HG03342 (cell line): ENCODE results near the gene RAB5IF.

ENCODE experiments used
- ATAC-seq: cut with Tn5 transposase; IDR thresholded peaks from one replicate; pipeline ENCODE4 v1.9.1; 2021; ENCODE audit warnings: mild to moderate bottlenecking, moderate library complexity; ENCODE audit not compliant: unreplicated experiment

The RAB5IF gene

GRCh38 chr20:36658300-36658699 is 52.7 kb downstream of the RAB5IF start:
- no peak for ATAC-seq
